SK-N-SH (cell line): ENCODE data around the gene HSD3B7.
A peak's percentile ranks its signal among the peaks of the same experiment; 100 is the strongest.

ENCODE experiments used
- CTCF ChIP-seq: fragments of 200-600 bp; sonication (generic); IDR thresholded peaks from 2 replicates; pipeline ENCODE4 v1.6.1; 2017; ENCODE audit warnings: antibody characterized with exemption, mild to moderate bottlenecking, moderate library complexity
- EP300 ChIP-seq, 2 experiments: IDR thresholded peaks; 2 replicates each; pipeline versions ENCODE4 v1.4.0 to v1.6.1; 2012; ENCODE audit warnings: borderline replicate concordance in 1 of 2, low read depth in 1 of 2, low read length in 1 of 2
- EZH2phosphoT487 ChIP-seq: fragments of 200-600 bp; sonication (generic); IDR thresholded peaks from 2 replicates; pipeline ENCODE4 v1.6.1; 2017; ENCODE audit warnings: low read depth, mixed run types, mild to moderate bottlenecking, antibody characterized with exemption, moderate library complexity, borderline replicate concordance
- GABPA ChIP-seq: IDR thresholded peaks from 2 replicates; pipeline ENCODE4 v1.4.0; 2012; ENCODE audit warnings: low read depth, mild to moderate bottlenecking
- MAX ChIP-seq: IDR thresholded peaks from 2 replicates; pipeline ENCODE4 v1.4.0; 2012; ENCODE audit warnings: low read depth
- POLR2AphosphoS5 ChIP-seq: IDR thresholded peaks from 2 replicates; pipeline ENCODE4 v1.6.1; 2012; ENCODE audit warnings: low read depth, low read length
- REST ChIP-seq: IDR thresholded peaks from 2 replicates; pipeline ENCODE4 v1.6.1; 2012; ENCODE audit warnings: mild to moderate bottlenecking, low read depth, low read length, moderate library complexity
- RFX5 ChIP-seq: IDR thresholded peaks from 2 replicates; pipeline ENCODE4 v1.6.1; 2012; ENCODE audit warnings: mild to moderate bottlenecking, improper control_type of control experiment, low read length
- SMC3 ChIP-seq: IDR thresholded peaks from 2 replicates; pipeline ENCODE4 v1.6.1; 2012; ENCODE audit warnings: low read depth, low read length, improper control_type of control experiment
- TAF1 ChIP-seq: IDR thresholded peaks from 2 replicates; pipeline ENCODE4 v1.6.1; 2012; ENCODE audit warnings: low read depth, mild to moderate bottlenecking, low read length, moderate library complexity, borderline replicate concordance
- YY1 ChIP-seq: IDR thresholded peaks from 2 replicates; pipeline ENCODE4 v1.4.0; 2012; ENCODE audit warnings: low read depth, mild to moderate bottlenecking

- TF ChIP-seq EZH2phosphoT487 (no peak), MAX (peak; percentile 32; the same call in 1 of the 2 replicates), CTCF (no peak), EP300 (IDR thresholded peaks at IDR 0.05; ENCODE audit: borderline replicate concordance in 1 of 2, low read depth in 1 of 2, low read length in 1 of 2) (no peak), REST (no peak), GABPA (no peak), YY1 (0 out of 2 replicates have a peak, but pooled peaks have one; percentile 49), RFX5 (no peak), SMC3 (no peak), TAF1 (peak; percentile 58), POLR2AphosphoS5 (peak; percentile 71)
These were observed 36.0 kb upstream of the HSD3B7 start, which contains the start of gene ORAI3 for GRCh38 chr16:30948667-30949649.
